ENCODE measurements around the gene CEP104.
"Not testable (repeated sequence)": the region's sequence is repeated elsewhere in the genome, so short reads cannot be mapped to it uniquely, and the experiment has no call there.

CEP104 gene

GRCh38 chr1:3803905-3804626 is 52.9 kb downstream of the CEP104 start:
- in situ Hi-C loops (cut with MboI; ENCODE audit: low sequenced_read_pairs) = no loop called here

- in situ Hi-C loops (cut with MboI; ENCODE audit: low sequenced_read_pairs) = not testable (repeated sequence)
Measured at GRCh38 chr1:3800795-3801194, 56.2 kb downstream of the CEP104 start.

- in situ Hi-C loops (cut with MboI; ENCODE audit: low sequenced_read_pairs) = no loop called here
Measured at GRCh38 chr1:3799976-3800685, 56.9 kb downstream of the CEP104 start.

DNA sequence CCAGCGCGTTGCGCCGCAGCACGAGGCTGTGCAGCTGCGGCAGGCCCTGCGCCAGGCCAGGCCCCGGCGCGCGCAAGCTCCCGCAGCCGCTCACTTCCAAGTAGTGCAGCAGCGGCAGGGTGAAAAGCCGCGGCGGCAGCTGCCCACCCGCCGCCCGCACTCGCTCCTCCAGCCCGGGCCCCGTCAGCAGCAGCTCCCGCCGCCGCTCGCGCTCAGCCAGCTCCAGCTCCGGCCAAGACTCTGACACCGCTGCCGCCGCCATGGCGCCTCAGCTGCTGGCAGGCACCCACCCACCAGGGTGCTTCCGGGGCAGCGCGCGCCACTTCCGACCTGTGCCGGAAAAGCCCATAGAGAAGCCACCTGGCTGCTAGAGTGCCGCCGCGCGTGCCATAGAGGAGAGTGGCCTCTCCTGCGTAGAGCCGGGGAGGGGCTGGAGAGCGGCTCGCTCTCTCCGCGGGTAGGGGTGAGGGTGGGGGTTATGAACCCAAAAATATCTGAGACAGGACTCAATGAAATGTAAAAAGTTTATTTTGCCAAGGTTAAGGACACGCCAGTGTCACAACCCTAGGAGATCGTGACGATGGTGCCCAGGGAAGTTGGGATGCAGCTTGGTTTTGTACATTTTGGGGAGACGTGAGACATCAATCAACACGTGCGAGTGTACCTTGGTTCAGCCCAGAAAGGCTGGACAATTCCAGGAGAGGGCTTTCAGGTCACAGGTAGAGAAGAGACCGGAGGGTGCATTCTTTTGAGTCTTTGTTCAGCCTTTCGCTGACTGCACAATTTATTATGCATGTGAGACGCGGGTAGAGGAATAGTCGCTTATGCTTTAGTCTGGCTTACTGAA is 60.6 kb downstream of the CEP104 start, which contains the start of gene LRRC47:
TSS of gene LRRC47 (minus strand) at position 284 of the 847 bp plus-strand sequence. CDS start at position 262, 22 bp downstream.
- in situ Hi-C loops (cut with MboI; ENCODE audit: low sequenced_read_pairs) = no loop called here

DNA sequence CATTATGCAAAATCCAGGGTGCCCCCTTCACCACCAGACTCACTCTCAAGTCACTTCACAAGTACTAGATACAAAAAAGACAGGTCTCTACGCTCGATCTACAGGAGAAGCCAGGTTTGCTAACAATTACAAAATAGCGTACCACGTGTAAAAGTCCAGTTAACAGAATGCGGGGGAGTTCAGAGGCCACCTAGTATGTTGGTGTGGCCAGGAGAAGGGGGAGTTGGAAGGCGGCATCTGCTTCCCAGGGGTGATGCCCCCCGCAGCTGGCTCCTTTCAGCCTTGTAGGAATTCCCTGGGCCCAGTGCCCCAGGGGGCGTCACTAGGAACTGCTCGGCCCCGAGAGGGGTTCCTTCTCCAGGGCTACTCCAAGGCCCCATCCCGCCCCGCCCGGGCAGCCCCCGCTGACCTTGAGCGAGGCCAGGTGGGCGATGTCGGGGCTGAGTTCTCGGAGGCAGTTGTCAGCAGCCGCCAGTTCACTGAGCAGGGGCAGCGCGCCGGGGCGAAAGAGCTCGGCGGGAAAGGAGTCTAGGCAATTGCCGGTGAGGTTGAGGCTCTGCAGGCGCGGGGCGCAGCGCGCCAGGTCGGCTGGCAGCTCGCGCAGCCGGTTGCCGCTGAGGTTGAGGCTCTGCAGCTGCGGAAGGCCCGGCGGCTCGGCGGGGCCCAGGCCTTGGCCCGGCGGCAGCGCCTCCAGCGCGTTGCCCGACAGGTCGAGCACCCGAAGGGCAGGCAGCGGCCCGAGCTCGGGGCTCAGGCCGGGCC is 61.4 kb downstream of the CEP104 start:
- in situ Hi-C loops (cut with MboI; ENCODE audit: low sequenced_read_pairs) = no loop called here

DNA sequence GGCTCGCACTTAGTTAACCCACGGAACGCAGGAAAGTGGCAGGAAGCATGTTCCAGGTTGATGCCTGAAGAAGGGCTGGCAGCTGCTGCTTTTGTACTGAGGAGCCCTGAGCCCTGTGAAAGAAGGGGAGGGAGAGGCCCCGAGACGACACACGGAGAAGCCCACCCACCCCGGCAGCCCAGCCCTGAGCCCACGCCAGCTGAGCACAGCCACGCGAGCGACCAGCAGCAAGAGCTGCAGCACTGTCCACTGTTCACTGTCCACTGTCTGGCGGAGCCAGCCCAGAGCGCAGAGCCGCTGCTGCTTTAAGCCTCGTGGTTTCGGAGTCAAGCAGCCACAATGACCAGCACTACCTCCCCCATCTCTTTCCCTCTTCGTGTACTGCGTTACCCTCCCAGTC is 66.1 kb downstream of the CEP104 start:
- in situ Hi-C loops (cut with MboI; ENCODE audit: low sequenced_read_pairs) = no loop called here

DNA sequence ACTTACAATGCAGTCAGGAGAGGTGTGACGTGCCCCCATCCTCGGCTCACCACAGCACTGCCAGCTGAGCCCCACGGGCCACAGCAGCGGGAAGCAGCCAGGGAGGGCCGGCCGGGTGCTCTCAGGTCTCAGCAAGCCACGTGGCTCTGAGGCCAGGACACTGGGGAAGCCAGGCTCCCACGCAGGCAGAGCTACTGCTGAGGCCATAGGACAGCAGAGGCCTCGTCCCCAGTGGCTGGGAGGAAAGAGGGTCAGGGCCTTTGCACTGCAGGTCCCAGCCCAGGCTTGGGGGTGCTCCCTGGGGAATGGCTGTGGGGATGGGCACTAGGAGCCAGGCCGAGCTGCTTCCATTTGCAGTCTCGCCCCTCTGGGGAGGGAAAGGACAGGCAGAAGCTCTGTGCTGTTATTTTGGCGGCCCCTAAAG is 66.5 kb downstream of the CEP104 start:
- in situ Hi-C loops (cut with MboI; ENCODE audit: low sequenced_read_pairs) = no loop called here

DNA sequence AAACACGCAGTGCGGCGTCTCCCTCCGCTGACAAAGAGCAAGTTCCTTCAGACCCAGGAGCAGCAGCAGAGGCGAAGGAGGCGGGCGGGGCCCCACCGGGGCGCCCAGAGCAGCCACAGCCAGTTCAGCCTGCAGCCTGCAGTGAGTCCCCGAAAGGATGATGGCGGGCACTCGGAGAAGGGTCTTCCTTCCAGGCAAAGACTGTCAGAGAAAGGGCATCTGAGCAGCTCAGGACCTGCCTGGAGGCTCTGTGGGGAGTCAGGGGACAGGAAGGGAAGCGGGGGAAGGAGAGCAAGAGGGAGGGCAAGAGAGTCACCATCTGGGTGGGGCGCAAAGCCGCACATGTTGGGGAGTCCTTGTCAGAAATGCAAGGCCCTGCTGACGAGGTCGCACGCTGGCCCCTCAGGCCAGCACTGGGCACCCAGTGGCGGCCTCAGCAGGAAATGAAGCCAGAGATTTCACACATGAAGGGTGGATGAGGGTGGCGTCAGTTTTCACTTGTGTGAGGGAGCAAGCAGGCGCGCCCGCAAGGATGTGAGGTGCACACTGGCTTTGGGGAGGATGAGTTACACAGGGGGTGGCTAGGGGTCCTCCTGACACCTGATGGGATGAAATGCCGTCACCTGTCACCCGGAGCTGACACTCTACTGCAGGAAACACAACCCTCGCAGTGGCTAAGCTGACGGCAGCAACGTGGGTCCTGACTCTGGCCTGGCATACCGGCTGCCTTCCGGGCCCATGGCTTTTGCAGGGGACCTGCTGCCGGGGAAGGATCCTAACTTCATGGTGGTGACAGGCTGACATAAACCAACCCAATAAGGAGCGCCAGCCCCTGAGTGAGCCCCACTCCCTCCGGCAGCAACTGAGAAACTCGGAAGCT is 67.3 kb downstream of the CEP104 start:
- in situ Hi-C loops (cut with MboI; ENCODE audit: low sequenced_read_pairs) = no loop called here

DNA sequence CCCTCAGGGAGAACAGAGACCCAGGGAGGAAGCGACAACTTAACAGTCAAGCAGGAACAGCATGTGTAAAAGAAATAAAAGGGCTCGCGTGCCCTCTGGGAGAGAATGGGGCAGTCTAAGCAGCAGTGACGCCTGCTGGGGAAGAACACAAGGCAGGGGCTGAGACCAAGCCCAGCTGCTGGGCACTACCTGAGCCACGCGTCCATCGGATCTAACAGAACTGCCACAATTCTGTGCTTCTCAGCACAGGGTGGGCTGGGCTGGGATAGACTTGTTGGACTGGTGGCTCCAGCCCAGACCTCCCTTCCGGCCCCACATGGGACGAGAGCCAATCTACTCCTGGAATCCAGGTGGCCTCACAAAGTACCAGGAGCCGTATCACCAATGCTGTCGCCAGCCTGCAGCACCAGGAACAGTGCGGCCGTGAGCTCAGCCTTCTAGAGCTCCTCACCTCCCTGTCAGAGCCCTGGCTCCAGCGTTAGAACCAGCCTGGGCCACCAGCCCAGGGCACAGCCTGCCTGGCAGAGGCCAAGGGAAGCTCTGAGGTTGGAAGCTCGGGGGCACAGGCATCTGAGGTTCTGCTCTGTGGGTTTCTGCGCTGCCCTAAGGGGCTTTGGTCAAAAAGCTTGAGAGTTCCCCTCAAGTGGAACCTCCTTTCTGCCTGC is 68.1 kb downstream of the CEP104 start:
- in situ Hi-C loops (cut with MboI; ENCODE audit: low sequenced_read_pairs) = no loop called here

DNA sequence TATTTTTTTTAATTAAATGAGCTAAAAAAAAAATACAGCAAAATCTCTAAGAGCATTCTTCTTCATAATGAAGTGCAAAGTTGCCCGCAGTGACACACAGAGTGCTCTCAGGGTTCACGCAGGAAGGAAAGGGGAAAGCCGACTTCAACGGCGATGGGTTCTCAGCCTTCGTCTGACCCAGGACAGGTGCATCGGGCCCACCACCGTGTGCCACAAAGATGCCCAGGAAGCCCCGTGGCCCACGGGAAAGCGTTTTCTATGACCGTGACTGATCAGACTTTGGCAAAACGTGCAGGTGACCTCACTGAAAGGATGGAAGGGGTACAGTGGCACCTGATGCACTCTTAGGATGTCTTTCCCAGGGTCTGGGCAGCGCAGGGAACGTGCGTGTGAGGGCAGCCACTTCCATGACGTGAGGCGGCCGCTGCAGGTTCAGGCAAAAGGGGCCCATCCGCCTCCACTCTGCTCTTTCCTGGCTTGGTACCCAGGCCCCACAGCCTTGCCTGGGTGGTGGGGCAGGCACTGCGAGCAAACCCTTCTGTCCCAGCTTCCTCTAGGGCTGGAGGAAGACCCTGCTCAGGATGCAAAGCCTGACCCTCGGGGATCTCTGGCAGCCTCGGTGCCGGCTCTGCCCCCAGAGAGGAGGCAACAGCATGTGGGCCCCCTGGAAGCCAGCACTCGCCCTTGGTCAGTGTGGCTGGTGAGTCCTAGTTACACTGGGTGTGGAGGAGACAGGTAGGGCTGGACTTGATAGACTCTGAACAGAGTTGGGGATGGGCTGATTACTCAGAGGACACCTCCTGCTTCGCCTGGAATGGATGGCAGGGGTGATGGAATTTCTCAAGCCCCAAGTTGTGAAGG is 69.0 kb downstream of the CEP104 start:
- in situ Hi-C loops (cut with MboI; ENCODE audit: low sequenced_read_pairs) = no loop called here

DNA sequence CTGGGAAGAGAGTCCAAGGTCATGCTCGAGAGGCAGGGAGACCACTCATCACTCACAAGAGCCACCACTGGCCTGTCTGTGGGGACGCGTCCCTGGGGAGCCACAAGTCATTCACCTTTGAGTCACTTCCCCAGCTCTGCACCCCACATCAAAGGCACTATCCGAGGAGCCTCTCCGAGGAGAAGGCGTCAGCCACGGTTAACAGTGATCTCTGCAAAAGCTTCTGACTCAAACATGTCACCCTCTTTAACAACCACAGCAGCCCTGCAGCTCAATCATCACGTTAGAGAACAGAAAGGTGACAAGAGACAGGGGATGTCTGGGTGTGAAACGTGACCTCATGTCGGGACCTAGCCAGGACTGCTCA is 69.7 kb downstream of the CEP104 start:
- in situ Hi-C loops (cut with MboI; ENCODE audit: low sequenced_read_pairs) = no loop called here

DNA sequence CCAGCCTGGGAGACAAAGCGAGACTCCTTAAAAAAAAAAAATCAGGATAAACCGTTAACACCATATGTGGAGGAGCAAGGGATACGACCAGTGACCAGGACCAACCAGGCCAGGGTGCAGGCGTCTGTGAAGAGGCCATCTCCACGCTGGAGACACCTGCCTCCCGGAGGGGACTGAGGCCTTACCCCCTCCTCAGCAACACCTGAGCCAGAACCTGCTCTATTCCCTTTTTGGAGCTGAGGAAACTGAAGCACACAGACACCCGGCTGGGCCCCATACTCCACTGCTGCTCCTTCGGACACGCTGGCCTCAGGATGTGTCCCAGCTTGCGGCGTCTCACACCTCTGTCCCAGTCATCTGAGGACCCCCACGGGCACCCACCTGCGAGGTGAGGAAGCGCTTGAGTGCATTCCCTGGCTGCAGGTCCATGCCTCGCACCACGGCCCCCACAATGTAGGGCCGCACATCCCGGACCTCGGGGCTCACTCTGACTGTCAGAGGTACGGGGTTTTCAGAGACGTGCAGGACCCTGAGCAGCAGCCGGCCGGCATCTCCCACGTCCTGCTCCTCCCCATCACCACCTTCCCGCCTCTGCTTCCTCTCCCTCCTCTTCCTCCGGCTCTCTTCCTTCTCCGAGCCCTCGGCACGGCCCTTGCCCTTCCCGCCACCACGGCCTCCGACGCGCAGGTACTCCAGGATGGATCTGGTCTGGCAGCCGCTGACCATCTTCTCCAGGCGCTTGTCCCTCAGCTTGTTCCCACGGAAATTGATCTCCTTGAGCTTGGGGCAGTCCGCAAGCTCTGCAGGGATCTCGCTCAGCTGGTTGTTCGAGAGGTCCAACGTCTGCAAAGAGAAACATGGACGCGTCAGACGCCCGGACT is 70.3 kb downstream of the CEP104 start:
- in situ Hi-C loops (cut with MboI; ENCODE audit: low sequenced_read_pairs) = no loop called here

GRCh38 chr1:3785456-3786157 is 71.4 kb downstream of the CEP104 start:
- in situ Hi-C loops (cut with MboI; ENCODE audit: low sequenced_read_pairs) = no loop called here

- in situ Hi-C loops (cut with MboI; ENCODE audit: low sequenced_read_pairs) = no loop called here
Measured at GRCh38 chr1:3785045-3785444, 72.0 kb downstream of the CEP104 start.

DNA sequence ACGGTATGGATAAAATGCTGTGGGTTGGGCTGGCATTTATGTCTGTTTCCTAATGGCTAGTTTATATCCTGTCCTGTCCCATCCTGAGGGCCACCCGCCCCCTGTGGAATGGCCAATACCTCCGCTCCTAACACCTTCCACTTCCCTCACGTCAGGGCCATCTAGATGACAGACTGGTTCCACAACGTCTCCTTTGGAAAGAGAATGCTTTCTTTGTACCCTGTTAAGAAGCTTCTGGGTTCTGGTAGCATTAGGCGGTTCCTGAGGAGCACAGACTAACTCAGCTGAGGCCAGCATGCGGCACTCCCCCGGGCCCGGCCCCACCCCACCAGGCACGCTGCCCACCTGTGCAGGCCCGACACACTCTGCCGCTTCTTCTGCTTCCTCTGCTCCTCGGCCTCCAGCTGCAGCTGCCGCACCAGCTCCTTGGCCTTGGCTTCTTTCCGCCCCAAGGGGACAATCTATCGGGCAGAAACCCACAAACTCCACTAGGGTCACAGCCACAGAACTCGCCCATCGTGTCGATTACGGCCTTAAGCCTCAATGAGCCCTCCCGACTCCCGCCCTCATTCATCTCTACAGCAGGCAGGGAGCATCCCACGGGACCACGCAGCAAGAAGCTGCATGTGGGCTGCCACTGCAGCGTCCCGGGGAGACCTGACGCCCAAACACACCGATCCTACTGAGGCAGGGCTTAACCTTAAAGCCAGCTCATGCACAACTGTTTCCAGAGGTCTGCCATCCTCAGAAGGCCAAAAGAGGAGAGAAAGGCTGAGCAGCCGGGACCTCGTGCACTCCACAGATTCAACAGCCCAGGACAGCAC is 73.1 kb downstream of the CEP104 start:
- in situ Hi-C loops (cut with MboI; ENCODE audit: low sequenced_read_pairs) = no loop called here

DNA sequence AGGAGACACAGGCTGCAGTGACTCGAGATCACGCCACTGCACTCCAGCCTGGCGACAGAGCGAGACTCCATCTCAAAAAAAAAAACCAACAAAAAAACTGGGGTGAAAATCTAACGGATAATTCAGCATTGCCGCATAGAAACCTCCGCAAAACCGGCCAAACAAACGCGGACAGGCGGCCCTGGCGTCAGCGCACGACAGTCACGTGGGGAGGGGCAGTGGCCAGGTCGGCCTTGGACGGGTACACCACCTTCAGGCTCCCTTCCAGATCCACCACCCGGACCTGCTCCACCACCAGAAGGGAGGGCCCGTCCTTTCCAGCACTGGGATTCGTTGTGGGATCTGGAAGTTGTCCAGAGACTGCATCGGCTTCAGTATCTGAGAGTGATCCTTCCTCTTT is 76.1 kb downstream of the CEP104 start:
- in situ Hi-C loops (cut with MboI; ENCODE audit: low sequenced_read_pairs) = no loop called here

Measured in HL-60/S4 treated with retinoic acid at 250 ng/mL for 4 days and 3 days (cell line).